Stimulated activated CD4-positive, alpha-beta T cell treated with anti-CD3 and anti-CD28 coated beads, TNF-alpha, amount 100 ng/mL, for 4 hours (primary cell): ENCODE data around the gene PPFIA2.
"Not testable (repeated sequence)": the region's sequence is repeated elsewhere in the genome, so short reads cannot be mapped to it uniquely, and the experiment has no call there.

Experiments
- DNase-seq, 3 experiments: peaks; one replicate each; pipeline ENCODE4 v3.0.0-alpha.2; 2020; ENCODE audit warnings: low read depth in 3 of 3

Gene PPFIA2

DNA sequence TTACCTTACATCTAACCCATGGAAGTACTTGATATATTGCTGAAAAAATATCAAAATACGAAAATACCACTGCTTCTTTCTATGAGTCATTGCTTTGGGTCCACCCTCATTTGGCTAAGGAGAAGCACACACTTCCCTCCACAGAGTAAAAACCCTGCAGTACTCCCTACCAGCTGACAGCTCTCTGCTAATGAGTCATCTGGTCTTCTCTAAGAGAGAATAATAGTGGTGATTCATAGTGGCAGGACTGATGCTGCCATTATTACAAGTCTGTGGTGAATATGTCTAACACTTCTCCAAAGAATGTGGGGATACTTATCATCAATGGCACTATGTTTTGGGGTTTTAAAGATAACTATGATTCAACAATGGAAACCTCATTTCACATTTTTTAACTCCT lies 90.7 kb downstream of the PPFIA2 start:
- DNase-seq: no peak

DNA sequence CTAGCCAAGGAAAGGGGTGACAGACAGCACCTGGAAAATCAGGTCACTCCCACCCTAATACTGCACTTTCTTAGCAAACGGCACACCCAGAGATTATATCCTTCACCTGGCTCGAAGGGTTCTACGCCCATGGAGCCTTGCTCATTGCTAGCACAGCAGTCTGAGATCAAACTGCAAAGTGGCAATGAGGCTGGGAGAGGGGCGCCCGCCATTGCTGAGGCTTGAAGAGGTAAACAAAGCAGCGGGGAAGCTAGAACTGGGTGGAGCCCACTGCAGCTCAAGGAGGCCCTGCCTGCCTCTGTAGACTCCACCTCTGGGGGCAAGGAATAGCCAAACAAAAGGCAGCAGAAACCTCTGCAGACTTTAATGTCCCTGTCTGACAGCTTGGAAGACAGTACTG lies 99.8 kb downstream of the PPFIA2 start:
- DNase-seq: not testable (repeated sequence)

DNA sequence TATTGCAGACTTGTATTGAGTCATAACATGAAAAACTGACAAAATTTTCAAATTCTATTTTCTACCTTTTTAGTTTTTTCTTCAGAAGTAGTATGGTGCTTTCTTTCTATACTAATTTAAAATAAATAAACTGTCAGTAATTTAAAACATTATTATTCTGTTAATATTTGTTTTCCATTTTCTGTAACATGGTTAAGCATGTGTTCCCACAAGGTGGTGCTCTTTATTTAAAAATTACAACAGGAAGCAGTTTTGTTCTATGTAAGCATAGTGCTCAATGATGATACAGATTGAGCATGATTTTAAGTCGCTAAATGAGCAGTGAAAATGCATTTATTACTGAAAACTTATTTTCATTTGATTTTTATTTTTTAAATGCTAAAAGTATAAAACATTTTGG lies 114.6 kb downstream of the PPFIA2 start:
- no peak for DNase-seq

GRCh38 chr12:81639196-81639595 lies 120.0 kb downstream of the PPFIA2 start:
- no peak for DNase-seq

DNA sequence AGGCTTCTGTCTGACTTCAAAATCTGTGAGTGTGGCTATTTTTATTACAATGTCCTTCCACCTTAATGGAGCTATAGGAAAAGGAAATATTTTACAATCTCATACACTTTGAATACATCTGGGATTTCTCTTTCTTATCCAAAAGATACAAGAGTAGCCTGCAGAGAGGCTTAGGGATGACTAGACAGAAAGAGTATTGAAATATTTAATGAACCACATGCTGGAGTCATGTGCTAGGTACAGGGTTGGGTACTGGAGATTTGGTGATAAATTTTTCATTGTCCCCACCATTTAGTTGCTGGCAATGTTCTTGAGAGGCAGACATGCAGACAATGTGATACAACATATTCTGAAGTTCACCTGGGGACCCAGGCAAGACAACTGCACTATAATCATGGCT lies 126.0 kb downstream of the PPFIA2 start:
- no peak for DNase-seq

DNA sequence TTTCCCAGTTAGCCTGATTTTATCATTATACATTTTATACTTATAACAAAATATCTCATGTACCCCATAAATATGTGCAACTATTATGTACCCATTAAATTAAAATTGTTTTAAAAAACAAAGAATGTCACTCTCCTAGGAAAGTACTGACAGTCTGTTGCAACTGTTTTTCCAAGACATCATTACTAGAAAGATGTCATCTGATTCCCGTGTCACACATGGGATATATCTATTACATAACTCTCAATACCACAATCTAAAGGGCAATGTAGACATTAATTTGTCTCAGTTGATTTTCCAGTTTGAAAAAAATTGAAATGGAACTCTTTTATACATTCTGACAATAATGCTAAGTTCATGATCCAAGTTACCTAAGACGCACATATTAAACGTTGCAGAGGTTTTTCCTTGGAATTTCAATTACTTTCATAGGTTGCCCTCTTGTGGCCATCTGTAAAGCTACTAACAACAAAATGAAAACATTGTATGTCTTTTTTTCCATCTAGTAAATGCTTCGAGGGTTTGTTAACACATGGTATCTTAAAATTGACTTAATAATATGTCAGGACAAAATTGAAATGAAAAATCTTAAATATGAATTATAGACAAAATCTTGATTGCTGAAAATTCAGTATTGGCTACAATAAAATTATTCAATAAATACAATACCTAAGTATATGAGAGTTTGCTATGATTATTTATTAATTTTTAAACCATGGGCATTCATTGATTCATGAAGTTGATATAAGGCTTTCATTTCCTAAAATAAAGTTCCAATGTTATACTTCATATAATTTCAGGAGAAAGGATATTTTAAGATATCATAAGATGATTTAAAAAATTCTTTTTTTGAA lies 131.6 kb downstream of the PPFIA2 start:
- no peak for DNase-seq

GRCh38 chr12:81626406-81626805 lies 132.7 kb downstream of the PPFIA2 start:
- no peak for DNase-seq

DNA sequence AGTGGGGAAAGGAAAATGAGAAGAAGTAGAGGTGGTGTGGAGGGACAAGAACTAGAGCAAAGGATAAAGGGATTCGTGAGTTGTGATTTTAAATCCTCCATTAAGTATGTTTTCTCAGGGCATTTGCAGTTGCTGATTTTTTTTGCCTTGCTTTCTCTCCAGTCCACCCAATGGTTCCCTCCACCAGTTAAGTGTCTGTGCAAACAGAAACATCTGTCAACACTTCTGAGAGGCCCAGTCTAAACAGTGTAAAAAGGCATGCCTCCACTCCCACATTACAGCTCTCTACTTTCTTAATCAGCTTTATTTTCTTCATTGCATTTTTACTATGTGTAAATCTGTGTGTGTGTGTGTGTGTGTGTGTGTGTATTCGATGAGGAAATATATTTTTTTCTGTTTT lies 141.2 kb downstream of the PPFIA2 start:
- DNase-seq: no peak

GRCh38 chr12:81615026-81615588 lies 144.0 kb downstream of the PPFIA2 start:
- no peak for DNase-seq

GRCh38 chr12:81610955-81611889 lies 147.9 kb downstream of the PPFIA2 start:
- DNase-seq: no peak

- DNase-seq: no peak
Observed at GRCh38 chr12:81597928-81598604, 161.1 kb downstream of the PPFIA2 start.

DNA sequence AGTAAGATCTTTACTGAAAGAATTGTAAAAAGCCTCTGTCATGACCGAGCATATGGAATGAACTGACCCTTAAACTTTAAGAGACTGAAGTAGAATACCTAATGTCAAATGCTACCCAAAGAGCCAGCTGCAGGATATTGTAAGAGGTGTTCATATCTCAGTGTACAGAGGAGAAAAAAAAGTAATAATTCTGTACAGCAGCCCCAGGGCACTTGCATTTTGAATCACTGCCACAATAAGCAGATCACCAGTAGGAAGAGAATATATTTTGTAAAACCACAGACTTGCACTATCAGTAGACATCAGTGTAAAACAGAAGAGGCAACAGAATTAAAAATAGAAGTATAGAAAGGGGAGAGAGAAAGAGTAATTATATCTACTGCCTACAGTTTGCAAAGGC lies 162.6 kb downstream of the PPFIA2 start:
- no peak for DNase-seq

DNA sequence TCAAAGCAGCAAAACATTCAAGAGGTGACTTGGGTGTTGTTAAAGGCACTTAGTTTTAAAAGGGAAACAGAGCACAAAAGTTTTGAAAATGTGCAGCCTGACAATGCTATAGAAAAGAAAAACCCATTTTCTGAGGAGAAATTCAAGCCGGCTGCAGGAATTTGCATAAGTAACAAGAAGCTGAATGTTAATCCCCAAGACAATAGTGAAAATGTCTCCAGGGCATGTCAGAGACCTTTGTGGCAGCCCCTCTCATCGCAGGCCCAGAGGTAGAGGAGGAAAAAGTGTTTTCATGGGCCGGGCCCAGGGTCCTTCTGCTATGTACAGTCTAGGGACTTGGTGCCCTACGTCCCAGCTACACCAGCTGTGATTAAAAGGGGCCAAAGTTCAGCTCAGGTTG lies 167.9 kb downstream of the PPFIA2 start:
- DNase-seq: no peak

DNA sequence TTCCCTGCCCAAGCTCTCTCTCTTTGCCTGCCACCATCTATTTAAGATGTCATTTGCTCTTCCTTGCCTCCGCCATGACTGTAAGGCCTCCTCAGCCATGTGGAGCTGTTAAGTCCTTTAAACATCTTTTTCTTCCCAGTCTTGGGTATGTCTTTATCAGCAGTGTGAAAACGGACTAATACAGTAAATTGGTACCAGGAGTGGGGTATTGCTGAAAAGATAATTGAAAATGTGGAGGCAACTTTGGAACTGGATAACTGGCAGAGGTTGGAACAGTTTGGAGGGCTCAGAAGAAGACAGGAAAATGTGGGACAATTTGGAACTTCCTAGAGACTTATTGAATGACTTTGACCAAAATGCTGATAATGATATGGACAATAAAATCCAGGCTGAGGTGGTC lies 168.4 kb downstream of the PPFIA2 start:
- not testable (repeated sequence) for DNase-seq

- DNase-seq: no peak
Observed at GRCh38 chr12:81588235-81589008, 170.7 kb downstream of the PPFIA2 start.

GRCh38 chr12:81585787-81586186 lies 173.4 kb downstream of the PPFIA2 start:
- no peak for DNase-seq

DNA sequence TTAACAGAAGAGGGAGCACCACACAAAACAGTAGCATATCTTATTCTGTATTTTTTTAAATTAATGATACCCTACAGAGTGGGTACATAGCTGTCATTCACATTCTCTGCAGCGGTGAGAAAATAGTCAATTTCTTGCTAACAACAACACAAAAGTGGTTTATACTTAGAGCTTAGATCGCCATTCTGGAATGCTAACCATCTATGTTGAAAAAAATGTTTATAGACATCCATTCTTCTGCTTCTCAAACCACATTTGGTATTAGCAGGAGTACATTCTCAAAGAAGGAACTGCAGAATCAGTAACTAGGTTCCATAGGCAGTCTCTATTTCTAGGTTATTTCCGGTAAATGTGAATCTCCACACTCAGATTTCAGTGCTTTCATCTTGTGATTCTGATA lies 185.9 kb downstream of the PPFIA2 start:
- no peak for DNase-seq

DNA sequence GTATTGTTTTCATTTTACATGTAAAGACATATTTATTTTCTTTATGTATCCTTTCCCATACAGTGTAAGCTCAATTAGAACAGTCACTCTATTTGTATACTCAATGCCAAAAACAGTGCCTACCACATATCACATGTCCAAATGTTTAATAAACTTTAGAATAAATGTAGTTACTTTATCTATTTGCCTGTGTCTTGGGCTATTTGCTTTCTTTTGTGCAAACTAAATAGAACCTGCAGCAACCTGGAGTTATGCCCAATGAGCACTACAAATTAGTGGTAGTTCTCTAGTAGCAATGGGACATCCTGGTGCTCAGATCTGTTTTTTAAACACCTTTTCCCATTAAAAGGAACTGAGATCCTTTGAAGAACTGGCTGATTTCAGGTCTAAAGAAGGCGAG lies 186.7 kb downstream of the PPFIA2 start:
- no peak for DNase-seq

DNA sequence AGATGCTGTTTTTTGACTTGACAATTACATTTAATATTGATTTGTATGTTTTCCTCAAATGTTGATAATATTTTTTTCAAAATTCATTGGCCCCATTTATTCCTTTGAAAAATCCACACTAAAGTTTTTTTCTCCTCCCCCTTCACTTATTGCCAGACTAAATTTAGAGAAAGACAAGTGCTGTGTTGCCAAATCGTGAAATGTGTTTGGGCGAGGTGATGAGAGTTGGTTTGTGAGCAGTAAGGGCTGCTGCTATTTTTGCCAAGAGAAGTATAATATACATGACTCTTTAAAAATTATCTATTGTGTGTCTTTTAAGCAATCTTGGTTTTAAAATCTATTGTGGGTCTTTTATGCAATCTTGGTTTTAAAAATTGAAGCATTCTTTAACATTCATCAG lies 188.9 kb downstream of the PPFIA2 start:
- DNase-seq: no peak

GRCh38 chr12:81564237-81564636 lies 194.9 kb downstream of the PPFIA2 start:
- no peak for DNase-seq

DNA sequence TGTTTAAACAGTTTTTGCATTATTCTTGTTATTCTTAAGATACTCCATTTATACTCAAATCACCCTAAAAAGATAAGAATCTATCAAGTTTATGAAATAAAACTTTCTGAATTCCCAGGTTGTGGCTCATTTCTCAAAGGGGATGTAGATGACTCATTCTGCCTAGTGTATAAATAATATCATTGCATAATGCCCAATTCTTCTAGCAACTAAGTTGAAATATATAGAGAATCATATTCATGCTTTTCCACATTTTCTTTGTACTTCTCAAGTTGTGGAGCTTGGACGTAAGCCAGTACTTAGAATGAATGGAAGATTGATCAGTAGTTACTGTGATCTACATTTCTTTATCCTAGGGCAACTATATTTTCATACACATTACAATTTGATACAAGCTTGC lies 201.1 kb downstream of the PPFIA2 start:
- DNase-seq: no peak
